Measurements from ENCODE around the gene C4orf36.

C4orf36 gene

DNA sequence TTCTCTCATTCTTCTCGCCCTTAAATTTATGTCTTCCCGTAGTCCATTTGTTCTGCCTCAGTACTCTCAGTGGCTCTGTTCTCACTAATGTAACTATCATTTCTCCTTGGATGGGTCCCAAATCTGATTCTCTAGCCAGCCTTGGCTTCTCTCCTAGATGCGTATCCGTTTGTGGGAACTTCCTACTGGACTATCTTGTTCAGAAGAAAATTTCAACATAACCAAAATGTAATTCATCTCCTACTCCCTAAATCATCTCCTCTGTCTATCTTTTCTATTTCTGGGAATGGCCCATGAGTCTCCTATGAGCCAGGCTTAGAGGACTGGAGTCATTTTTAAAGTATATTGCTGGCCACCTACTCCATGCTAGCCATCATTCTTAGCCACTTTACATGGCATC is 4.4 kb upstream of the C4orf36 start:
- Histone ChIP-seq H3K27me3 (replicated peaks in 2 of 5; ENCODE audit: control insufficient read depth in 4 of 5, insufficient read depth in 5 of 5, low read length in 4 of 5) (no peaks in the 10 kb centered on the region), H3K36me3 (ENCODE audit: control insufficient read depth in 4 of 4, insufficient read depth in 4 of 4, low read length in 3 of 4) (no peaks in the 10 kb centered on the region), H3K9me3 (ENCODE audit: control extremely low read depth in 1 of 5, control insufficient read depth in 4 of 5, insufficient read depth in 2 of 5, low read depth in 1 of 5, low read length in 4 of 5) (no peaks in the 10 kb centered on the region), H3K4me1 (ENCODE audit: control extremely low read depth in 1 of 4, control insufficient read depth in 4 of 4, insufficient read depth in 4 of 4, low read length in 3 of 4) (peaks cover 0 to 11% (median 11%) of the 10 kb centered on the region in 4 experiments), H3K4me3 (ENCODE audit: control insufficient read depth in 1 of 7, extremely low read depth in 1 of 7, insufficient read depth in 4 of 7, low read depth in 2 of 7, low read length in 6 of 7) (no peak overlapping the region), H3K27ac (ENCODE audit: insufficient read depth in 1 of 2, low read depth in 1 of 2, low read length in 2 of 2, poor library complexity in 1 of 2, severe bottlenecking in 2 of 2) (no peak overlapping the region)
- POLR2A ChIA-PET, result no interaction called here
- WGBS (ENCODE audit: insufficient coverage), result 64% methylated on average over 4 of the region's 4 CpGs
- no peak for DNase-seq
- CTCF ChIA-PET, result interaction anchor here (1.2 to 2.6 kb wide), 5 partner anchors 12 to 416 kb away, joined by 3 to 39 read pairs (median 4); no protein-coding TSS in a partner anchor

DNA sequence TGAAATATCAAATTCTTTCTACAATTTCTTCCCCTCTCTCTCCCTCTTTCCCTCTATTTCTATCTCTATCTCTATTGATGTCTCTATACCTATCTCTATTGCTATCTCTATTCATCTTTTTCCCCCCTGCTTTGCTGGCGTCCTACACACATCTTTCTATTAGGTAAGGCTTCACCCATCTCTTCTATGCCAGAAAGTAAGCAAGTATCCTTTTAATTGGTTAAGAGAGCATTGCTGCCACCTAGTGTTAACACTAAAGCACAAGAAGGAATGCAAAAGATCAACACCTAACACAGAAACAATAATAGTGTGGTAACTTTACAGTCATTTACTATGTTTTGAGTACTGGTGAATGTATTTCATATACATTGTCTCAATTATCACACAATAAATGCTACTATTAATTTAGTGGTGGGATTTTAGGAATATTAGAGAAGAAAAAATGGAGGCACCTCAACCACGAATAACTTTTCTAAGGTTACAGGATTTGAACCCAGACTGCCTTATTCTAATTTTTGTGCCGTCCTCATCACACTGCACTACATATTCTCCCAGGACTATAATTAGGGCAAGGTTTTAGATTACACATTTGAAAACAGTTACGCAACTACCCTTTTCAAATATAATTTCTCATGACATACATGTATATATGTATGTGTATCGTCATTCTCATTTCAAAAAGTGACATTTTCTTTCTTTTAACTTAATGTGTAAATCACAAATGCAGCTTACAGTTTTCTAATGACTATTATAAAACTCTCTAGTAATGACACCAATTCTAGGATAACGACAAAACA is 3.7 kb upstream of the C4orf36 start:
- Histone ChIP-seq H3K36me3 (ENCODE audit: control insufficient read depth in 4 of 4, insufficient read depth in 4 of 4, low read length in 3 of 4) (no peaks in the 10 kb centered on the region), H3K4me3 (ENCODE audit: control insufficient read depth in 1 of 7, extremely low read depth in 1 of 7, insufficient read depth in 4 of 7, low read depth in 2 of 7, low read length in 6 of 7) (no peak overlapping the region), H3K27me3 (replicated peaks in 2 of 5; ENCODE audit: control insufficient read depth in 4 of 5, insufficient read depth in 5 of 5, low read length in 4 of 5) (peaks cover 0 to under 1% (median 0%) of the 10 kb centered on the region in 5 experiments), H3K4me1 (ENCODE audit: control extremely low read depth in 1 of 4, control insufficient read depth in 4 of 4, insufficient read depth in 4 of 4, low read length in 3 of 4) (peaks cover 0 to 12% (median 11%) of the 10 kb centered on the region in 4 experiments), H3K27ac (ENCODE audit: insufficient read depth in 1 of 2, low read depth in 1 of 2, low read length in 2 of 2, poor library complexity in 1 of 2, severe bottlenecking in 2 of 2) (no peak overlapping the region), H3K9me3 (ENCODE audit: control extremely low read depth in 1 of 5, control insufficient read depth in 4 of 5, insufficient read depth in 2 of 5, low read depth in 1 of 5, low read length in 4 of 5) (no peaks in the 10 kb centered on the region)
- WGBS (ENCODE audit: insufficient coverage), result 43% methylated on average over 2 of the region's 6 CpGs
- peak; percentile 68 to 85 (median 82) for DNase-seq
- ChIA-PET POLR2A (no interaction called here), CTCF (interaction anchor here (0.9 to 10.5 kb wide), 6 partner anchors 341 to 415 kb away, joined by 3 to 122 read pairs (median 4); no protein-coding TSS in a partner anchor)

DNA sequence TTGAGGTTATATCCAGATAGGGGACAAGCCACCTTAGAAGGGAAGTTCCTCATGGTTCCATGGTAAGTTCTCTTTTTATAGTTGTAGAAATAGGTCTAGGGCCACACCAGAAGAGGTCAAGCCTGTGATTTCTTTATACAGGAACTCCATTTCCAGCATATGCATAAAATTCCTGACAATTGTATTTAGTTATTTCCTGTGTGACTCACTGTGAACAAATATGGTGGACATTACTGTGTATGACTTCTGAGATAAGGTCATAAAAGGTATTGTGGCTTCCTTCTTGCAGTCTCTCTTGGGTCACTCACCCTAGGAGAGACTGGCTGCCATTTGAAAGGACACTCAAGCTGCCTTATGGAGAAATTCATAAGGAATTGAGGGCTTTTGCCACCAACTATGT is 2.2 kb upstream of the C4orf36 start:
- POLR2A ChIA-PET, result no interaction called here

DNA sequence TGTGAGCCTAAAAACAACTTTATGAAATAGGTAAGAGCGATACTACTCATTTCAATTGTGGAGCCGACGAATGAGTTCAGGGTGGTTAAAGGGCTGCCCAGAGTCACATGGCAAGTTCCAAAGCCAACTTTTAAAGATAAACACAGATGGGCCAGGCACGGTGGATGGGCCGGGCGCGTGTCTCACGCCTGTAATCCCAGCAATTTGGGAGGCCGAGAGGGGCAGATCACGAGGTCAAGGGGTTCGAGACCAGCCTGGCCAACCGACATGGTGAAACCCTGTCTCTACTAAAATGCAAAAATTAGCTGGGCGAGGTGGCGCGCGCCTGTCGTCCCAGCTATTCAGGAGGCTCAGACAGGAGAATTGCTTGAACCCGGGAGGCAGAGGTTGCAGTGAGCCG is 914 bp upstream of the C4orf36 start:
- POLR2A ChIA-PET, result interaction anchor here (1.1 kb wide), 1 partner anchor 395 kb away, joined by 3 read pairs; no protein-coding TSS in a partner anchor
- no peak for DNase-seq
- Histone ChIP-seq H3K4me1 (ENCODE audit: control extremely low read depth in 1 of 4, control insufficient read depth in 4 of 4, insufficient read depth in 4 of 4, low read length in 3 of 4) (peaks cover 0 to 12% (median 11%) of the 10 kb centered on the region in 4 experiments), H3K9me3 (ENCODE audit: control extremely low read depth in 1 of 5, control insufficient read depth in 4 of 5, insufficient read depth in 2 of 5, low read depth in 1 of 5, low read length in 4 of 5) (no peaks in the 10 kb centered on the region), H3K27ac (ENCODE audit: insufficient read depth in 1 of 2, low read depth in 1 of 2, low read length in 2 of 2, poor library complexity in 1 of 2, severe bottlenecking in 2 of 2) (no peak overlapping the region), H3K27me3 (replicated peaks in 2 of 5; ENCODE audit: control insufficient read depth in 4 of 5, insufficient read depth in 5 of 5, low read length in 4 of 5) (peaks cover 0 to 3% (median 0%) of the 10 kb centered on the region in 5 experiments), H3K4me3 (ENCODE audit: control insufficient read depth in 1 of 7, extremely low read depth in 1 of 7, insufficient read depth in 4 of 7, low read depth in 2 of 7, low read length in 6 of 7) (no peak overlapping the region), H3K36me3 (ENCODE audit: control insufficient read depth in 4 of 4, insufficient read depth in 4 of 4, low read length in 3 of 4) (no peaks in the 10 kb centered on the region)
- CTCF ChIA-PET, result interaction anchor here (0.8 to 10.5 kb wide), 3 partner anchors 29 to 396 kb away, joined by 3 to 122 read pairs (median 6); no protein-coding TSS in a partner anchor
- WGBS (ENCODE audit: insufficient coverage), result 96% methylated on average over 17 of the region's 19 CpGs

More for the DNA sequence above, 2.2 kb upstream of the C4orf36 start:
- no peak for DNase-seq
- Histone ChIP-seq H3K9me3 (ENCODE audit: control extremely low read depth in 1 of 5, control insufficient read depth in 4 of 5, insufficient read depth in 2 of 5, low read depth in 1 of 5, low read length in 4 of 5) (no peaks in the 10 kb centered on the region), H3K27ac (ENCODE audit: insufficient read depth in 1 of 2, low read depth in 1 of 2, low read length in 2 of 2, poor library complexity in 1 of 2, severe bottlenecking in 2 of 2) (no peak overlapping the region), H3K4me1 (ENCODE audit: control extremely low read depth in 1 of 4, control insufficient read depth in 4 of 4, insufficient read depth in 4 of 4, low read length in 3 of 4) (peaks cover 0 to 12% (median 11%) of the 10 kb centered on the region in 4 experiments), H3K36me3 (ENCODE audit: control insufficient read depth in 4 of 4, insufficient read depth in 4 of 4, low read length in 3 of 4) (no peaks in the 10 kb centered on the region), H3K4me3 (ENCODE audit: control insufficient read depth in 1 of 7, extremely low read depth in 1 of 7, insufficient read depth in 4 of 7, low read depth in 2 of 7, low read length in 6 of 7) (no peak overlapping the region), H3K27me3 (replicated peaks in 2 of 5; ENCODE audit: control insufficient read depth in 4 of 5, insufficient read depth in 5 of 5, low read length in 4 of 5) (peaks cover 0 to 3% (median 0%) of the 10 kb centered on the region in 5 experiments)
- CTCF ChIA-PET, result interaction anchor here (1.0 to 10.5 kb wide), 5 partner anchors 9 to 398 kb away, joined by 3 to 122 read pairs (median 4); no protein-coding TSS in a partner anchor

DNA sequence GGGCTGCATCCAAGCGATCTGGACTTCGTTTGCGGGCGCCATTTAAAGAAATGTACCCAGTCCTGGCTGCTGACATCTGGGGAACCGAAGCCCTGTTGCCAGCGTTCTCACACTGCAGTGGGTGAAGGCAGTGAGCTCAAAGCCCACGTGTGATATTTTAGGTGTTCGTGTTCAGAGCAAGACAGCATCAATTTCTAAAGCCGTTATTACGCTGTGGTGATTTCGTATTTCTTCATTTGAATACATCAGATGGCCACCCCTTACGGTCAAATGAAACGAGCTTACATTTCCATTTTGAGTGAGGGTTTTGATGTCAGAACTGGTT is 376 bp upstream of the C4orf36 start:
- peak; percentile 31 to 65 (median 47) for DNase-seq
- Histone ChIP-seq H3K9me3 (ENCODE audit: control extremely low read depth in 1 of 5, control insufficient read depth in 4 of 5, insufficient read depth in 2 of 5, low read depth in 1 of 5, low read length in 4 of 5) (no peaks in the 10 kb centered on the region), H3K4me1 (ENCODE audit: control extremely low read depth in 1 of 4, control insufficient read depth in 4 of 4, insufficient read depth in 4 of 4, low read length in 3 of 4) (peaks cover 0 to 12% (median 11%) of the 10 kb centered on the region in 4 experiments), H3K27ac (ENCODE audit: insufficient read depth in 1 of 2, low read depth in 1 of 2, low read length in 2 of 2, poor library complexity in 1 of 2, severe bottlenecking in 2 of 2) (no peak overlapping the region), H3K4me3 (ENCODE audit: control insufficient read depth in 1 of 7, extremely low read depth in 1 of 7, insufficient read depth in 4 of 7, low read depth in 2 of 7, low read length in 6 of 7) (peak overlapping the region; percentile 42 to 86 (median 77)), H3K27me3 (replicated peaks in 2 of 5; ENCODE audit: control insufficient read depth in 4 of 5, insufficient read depth in 5 of 5, low read length in 4 of 5) (peaks cover 0 to 3% (median 0%) of the 10 kb centered on the region in 5 experiments), H3K36me3 (ENCODE audit: control insufficient read depth in 4 of 4, insufficient read depth in 4 of 4, low read length in 3 of 4) (no peaks in the 10 kb centered on the region)
- ChIA-PET POLR2A (interaction anchor here (1.1 kb wide), 1 partner anchor 395 kb away, joined by 3 read pairs; no protein-coding TSS in a partner anchor), CTCF (interaction anchor here (0.7 to 10.5 kb wide), 4 partner anchors 30 to 396 kb away, joined by 3 to 122 read pairs (median 4); no protein-coding TSS in a partner anchor)
- WGBS (ENCODE audit: insufficient coverage), result 8% methylated on average over 10 of the region's 13 CpGs

DNA sequence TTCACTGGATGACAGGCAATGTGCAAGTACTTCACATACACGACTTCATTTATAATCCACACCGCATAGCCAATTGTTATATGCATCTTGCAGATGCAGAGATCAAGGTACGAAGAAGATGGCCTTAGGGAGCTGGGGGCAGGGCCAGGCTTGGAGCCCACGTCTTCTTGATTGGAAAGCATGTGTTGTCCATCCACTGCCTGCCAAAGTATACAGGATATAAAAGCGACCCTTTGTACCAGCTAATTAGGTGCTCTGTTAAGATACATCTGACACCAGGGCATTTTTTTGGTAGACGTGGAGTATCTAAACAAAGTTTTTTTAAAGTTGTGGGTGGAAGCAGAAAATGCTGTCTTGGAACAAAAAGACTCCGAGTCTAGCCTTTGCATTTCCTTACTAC is 1.4 kb downstream of the C4orf36 start:
- Histone ChIP-seq H3K27ac (ENCODE audit: insufficient read depth in 1 of 2, low read depth in 1 of 2, low read length in 2 of 2, poor library complexity in 1 of 2, severe bottlenecking in 2 of 2) (no peak overlapping the region), H3K4me1 (ENCODE audit: control extremely low read depth in 1 of 4, control insufficient read depth in 4 of 4, insufficient read depth in 4 of 4, low read length in 3 of 4) (peaks cover 0 to 12% (median 11%) of the 10 kb centered on the region in 4 experiments), H3K36me3 (ENCODE audit: control insufficient read depth in 4 of 4, insufficient read depth in 4 of 4, low read length in 3 of 4) (no peaks in the 10 kb centered on the region), H3K27me3 (replicated peaks in 2 of 5; ENCODE audit: control insufficient read depth in 4 of 5, insufficient read depth in 5 of 5, low read length in 4 of 5) (peaks cover 0 to 3% (median 0%) of the 10 kb centered on the region in 5 experiments), H3K4me3 (ENCODE audit: control insufficient read depth in 1 of 7, extremely low read depth in 1 of 7, insufficient read depth in 4 of 7, low read depth in 2 of 7, low read length in 6 of 7) (no peak overlapping the region), H3K9me3 (ENCODE audit: control extremely low read depth in 1 of 5, control insufficient read depth in 4 of 5, insufficient read depth in 2 of 5, low read depth in 1 of 5, low read length in 4 of 5) (no peaks in the 10 kb centered on the region)
- CTCF ChIA-PET, result interaction anchor here (10.5 kb wide), 1 partner anchor 394 kb away, joined by 122 read pairs; no protein-coding TSS in a partner anchor
- 98% methylated on average over 5 of the region's 7 CpGs for whole genome bisulfite sequencing (ENCODE audit: insufficient coverage)
- DNase-seq, result no peak
- POLR2A ChIA-PET, result interaction anchor here (0.7 kb wide), 1 partner anchor 20 kb away, joined by 6 read pairs; no protein-coding TSS in a partner anchor

DNA sequence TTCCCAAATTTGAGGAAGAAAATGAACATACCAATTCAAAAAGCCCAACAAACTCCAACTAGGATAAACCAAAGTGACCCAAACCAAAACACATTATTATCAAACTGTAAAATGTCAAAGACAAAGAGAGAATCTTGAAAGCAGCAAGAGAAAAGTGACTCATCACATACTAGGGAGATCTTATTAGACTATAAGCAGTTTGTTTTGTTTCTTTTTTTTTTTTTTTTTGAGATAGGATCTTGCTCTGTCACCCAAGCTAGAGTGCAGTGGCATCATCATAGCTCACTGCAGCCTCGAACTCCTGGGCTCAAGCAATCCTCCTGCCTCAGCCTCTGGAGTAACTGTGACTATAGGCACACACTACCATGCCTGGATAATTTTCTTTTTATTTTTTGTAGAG is 12.6 kb downstream of the C4orf36 start:
- H3K27ac ChIP-seq (ENCODE audit: insufficient read depth in 1 of 2, low read depth in 1 of 2, low read length in 2 of 2, poor library complexity in 1 of 2, severe bottlenecking in 2 of 2), result no peak overlapping the region
- H3K36me3 ChIP-seq (ENCODE audit: control insufficient read depth in 4 of 4, insufficient read depth in 4 of 4, low read length in 3 of 4), result no peaks in the 10 kb centered on the region
- H3K4me3 ChIP-seq (ENCODE audit: control insufficient read depth in 1 of 7, extremely low read depth in 1 of 7, insufficient read depth in 4 of 7, low read depth in 2 of 7, low read length in 6 of 7), result no peak overlapping the region
- POLR2A ChIA-PET, result no interaction called here
- H3K27me3 ChIP-seq (replicated peaks in 2 of 5; ENCODE audit: control insufficient read depth in 4 of 5, insufficient read depth in 5 of 5, low read length in 4 of 5), result no peaks in the 10 kb centered on the region
- no peaks in the 10 kb centered on the region for H3K4me1 ChIP-seq (ENCODE audit: control extremely low read depth in 1 of 4, control insufficient read depth in 4 of 4, insufficient read depth in 4 of 4, low read length in 3 of 4)
- H3K9me3 ChIP-seq (ENCODE audit: control extremely low read depth in 1 of 5, control insufficient read depth in 4 of 5, insufficient read depth in 2 of 5, low read depth in 1 of 5, low read length in 4 of 5), result peaks cover 0 to 22% (median 13%) of the 10 kb centered on the region in 5 experiments
- no peak for DNase-seq
- CTCF ChIA-PET, result interaction anchor here (1.6 kb wide), 1 partner anchor 381 kb away, joined by 3 read pairs; no protein-coding TSS in a partner anchor
- 100% methylated on average over 1 of the region's 1 CpG for WGBS (ENCODE audit: insufficient coverage)

Measured in common myeloid progenitor, CD34-positive (primary cell).